ENCODE data around the gene NGLY1. TPM values are rescaled to one million over a fixed set of nuclear protein-coding genes. Genes with fewer than 3 reads are reported as not detected.

NGLY1 gene
- total RNA-seq, 1 donor from 2014 or later = 28.0 TPM

- TF ChIP-seq CTCF (IDR thresholded peaks at IDR 0.05; ENCODE audit: partially characterized antibody, unreplicated experiment) = no peak
- no peak overlapping the region for H3K27ac Mint-ChIP-seq (ENCODE audit: unreplicated experiment)
- no peaks in the 10 kb centered on the region for H3K36me3 Mint-ChIP-seq (ENCODE audit: unreplicated experiment)
- H3K4me3 Mint-ChIP-seq (ENCODE audit: unreplicated experiment) = no peak overlapping the region
- H3K27me3 Mint-ChIP-seq (ENCODE audit: unreplicated experiment) = no peaks in the 10 kb centered on the region
- H3K9me3 Mint-ChIP-seq (ENCODE audit: unreplicated experiment) = no peaks in the 10 kb centered on the region
- H3K4me1 Mint-ChIP-seq (ENCODE audit: low read depth, unreplicated experiment) = no peaks in the 10 kb centered on the region
- no peak for DNase-seq
Observed at GRCh38 chr3:25823314-25823713, 40.1 kb upstream of the NGLY1 start.

GRCh38 chr3:25821746-25822573 is 38.7 kb upstream of the NGLY1 start:
- no peaks in the 10 kb centered on the region for H3K4me1 Mint-ChIP-seq (ENCODE audit: low read depth, unreplicated experiment)
- no peak overlapping the region for H3K27ac Mint-ChIP-seq (ENCODE audit: unreplicated experiment)
- no peaks in the 10 kb centered on the region for H3K36me3 Mint-ChIP-seq (ENCODE audit: unreplicated experiment)
- no peak for DNase-seq
- no peaks in the 10 kb centered on the region for H3K27me3 Mint-ChIP-seq (ENCODE audit: unreplicated experiment)
- H3K4me3 Mint-ChIP-seq (ENCODE audit: unreplicated experiment) = no peak overlapping the region
- TF ChIP-seq CTCF (IDR thresholded peaks at IDR 0.05; ENCODE audit: partially characterized antibody, unreplicated experiment) = no peak
- no peaks in the 10 kb centered on the region for H3K9me3 Mint-ChIP-seq (ENCODE audit: unreplicated experiment)

- DNase-seq = no peak
- no peak overlapping the region for H3K27ac Mint-ChIP-seq (ENCODE audit: unreplicated experiment)
- no peak overlapping the region for H3K4me3 Mint-ChIP-seq (ENCODE audit: unreplicated experiment)
- H3K4me1 Mint-ChIP-seq (ENCODE audit: low read depth, unreplicated experiment) = no peaks in the 10 kb centered on the region
- no peaks in the 10 kb centered on the region for H3K36me3 Mint-ChIP-seq (ENCODE audit: unreplicated experiment)
- no peak for TF ChIP-seq CTCF (IDR thresholded peaks at IDR 0.05; ENCODE audit: partially characterized antibody, unreplicated experiment)
- H3K9me3 Mint-ChIP-seq (ENCODE audit: unreplicated experiment) = no peaks in the 10 kb centered on the region
- H3K27me3 Mint-ChIP-seq (ENCODE audit: unreplicated experiment) = no peaks in the 10 kb centered on the region
Observed at GRCh38 chr3:25820816-25821486, 37.7 kb upstream of the NGLY1 start.

- no peak overlapping the region for H3K4me3 Mint-ChIP-seq (ENCODE audit: unreplicated experiment)
- H3K9me3 Mint-ChIP-seq (ENCODE audit: unreplicated experiment) = no peaks in the 10 kb centered on the region
- no peak for TF ChIP-seq CTCF (IDR thresholded peaks at IDR 0.05; ENCODE audit: partially characterized antibody, unreplicated experiment)
- no peaks in the 10 kb centered on the region for H3K4me1 Mint-ChIP-seq (ENCODE audit: low read depth, unreplicated experiment)
- H3K27ac Mint-ChIP-seq (ENCODE audit: unreplicated experiment) = no peak overlapping the region
- no peaks in the 10 kb centered on the region for H3K27me3 Mint-ChIP-seq (ENCODE audit: unreplicated experiment)
- H3K36me3 Mint-ChIP-seq (ENCODE audit: unreplicated experiment) = no peaks in the 10 kb centered on the region
- no peak for DNase-seq
Observed at GRCh38 chr3:25820366-25820765, 37.1 kb upstream of the NGLY1 start.

- Mint-ChIP-seq H3K36me3 (ENCODE audit: unreplicated experiment) (no peaks in the 10 kb centered on the region), H3K4me3 (ENCODE audit: unreplicated experiment) (no peak overlapping the region), H3K27me3 (ENCODE audit: unreplicated experiment) (no peaks in the 10 kb centered on the region), H3K4me1 (ENCODE audit: low read depth, unreplicated experiment) (no peaks in the 10 kb centered on the region), H3K9me3 (ENCODE audit: unreplicated experiment) (no peaks in the 10 kb centered on the region), H3K27ac (ENCODE audit: unreplicated experiment) (no peak overlapping the region)
- no peak for TF ChIP-seq CTCF (IDR thresholded peaks at IDR 0.05; ENCODE audit: partially characterized antibody, unreplicated experiment)
- no peak for DNase-seq
Observed at GRCh38 chr3:25818335-25818734, 35.1 kb upstream of the NGLY1 start.
